ENCODE data around the gene PCDHA1.

- TF ChIP-seq POLR2A (IDR thresholded peaks at IDR 0.05), result no peak
- peak in 2 of 4 experiments; percentile 22 to 25 for TF ChIP-seq CTCF (IDR thresholded peaks at IDR 0.05)
Measured at GRCh38 chr5:140821375-140822280, 35.7 kb downstream of the PCDHA1 start, which contains the start of gene PCDHA5.

Data from uterus (tissue), 2 donors.